H9 (cell line): ENCODE data around the gene SAMD8. TPM values are rescaled to one million over a fixed set of nuclear protein-coding genes. Genes with fewer than 3 reads are reported as not detected.

Experiments used
- DNase-seq: peaks from one replicate; pipeline ENCODE4 v3.0.0-alpha.2; 2017
- H2AFZ ChIP-seq: one replicate; pipeline ENCODE4 v1.6.1; 2013; ENCODE audit warnings: mild to moderate bottlenecking, low read length, control low read depth, moderate library complexity
- H2AK5ac ChIP-seq: 2 replicates; pipeline ENCODE4 v1.6.1; 2013; ENCODE audit warnings: low read length, control low read depth, mixed read lengths; ENCODE audit not compliant: insufficient read length
- H2BK120ac ChIP-seq: one replicate; pipeline ENCODE4 v1.6.1; 2013; ENCODE audit warnings: low read depth, mild to moderate bottlenecking, low read length, control low read depth, inconsistent platforms; ENCODE audit not compliant: poor library complexity, severe bottlenecking
- H2BK12ac ChIP-seq: 2 replicates; pipeline ENCODE4 v1.6.1; 2013; ENCODE audit warnings: low read length, control low read depth, mixed read lengths, low read depth; ENCODE audit not compliant: insufficient read length
- H2BK15ac ChIP-seq: 2 replicates; pipeline ENCODE4 v1.6.1; 2013; ENCODE audit warnings: low read depth, low read length, control low read depth
- H2BK20ac ChIP-seq: one replicate; pipeline ENCODE4 v1.6.1; 2013; ENCODE audit warnings: low read depth, mild to moderate bottlenecking, low read length, control low read depth, inconsistent platforms; ENCODE audit not compliant: poor library complexity, severe bottlenecking
- H2BK5ac ChIP-seq: 2 replicates; pipeline ENCODE4 v1.6.1; 2013; ENCODE audit warnings: low read length, control low read depth, mixed read lengths; ENCODE audit not compliant: insufficient read length
- H3K14ac ChIP-seq: 2 replicates; pipeline ENCODE4 v1.6.1; 2013; ENCODE audit warnings: low read length, control low read depth; ENCODE audit not compliant: insufficient read depth
- H3K18ac ChIP-seq: 2 replicates; pipeline ENCODE4 v1.6.1; 2013; ENCODE audit warnings: low read depth, mild to moderate bottlenecking, mixed read lengths, low read length, control low read depth; ENCODE audit not compliant: insufficient read length
- H3K23ac ChIP-seq: 2 replicates; pipeline ENCODE4 v1.6.1; 2013; ENCODE audit warnings: low read length, control low read depth, mixed read lengths, low read depth; ENCODE audit not compliant: insufficient read length
- H3K23me2 ChIP-seq: 2 replicates; pipeline ENCODE4 v1.6.1; 2013; ENCODE audit warnings: low read depth, mild to moderate bottlenecking, mixed read lengths, low read length, control low read depth; ENCODE audit not compliant: insufficient read length, poor library complexity, severe bottlenecking
- H3K27ac ChIP-seq: 2 replicates; pipeline ENCODE4 v1.5.1; 2013; ENCODE audit warnings: low read length, control low read depth, mixed read lengths, low read depth; ENCODE audit not compliant: insufficient read length
- H3K27me3 ChIP-seq: 2 replicates; pipeline ENCODE4 v1.6.1; 2013; ENCODE audit warnings: low read length, control low read depth, inconsistent platforms; ENCODE audit not compliant: insufficient read depth
- H3K4ac ChIP-seq: 2 replicates; pipeline ENCODE4 v1.6.1; 2013; ENCODE audit warnings: low read depth, mild to moderate bottlenecking, control low read depth, inconsistent platforms, low read length, moderate library complexity
- H3K4me1 ChIP-seq: 2 replicates; pipeline ENCODE4 v1.6.1; 2013; ENCODE audit warnings: low read length, control low read depth, inconsistent platforms; ENCODE audit not compliant: insufficient read depth
- H3K4me2 ChIP-seq: 2 replicates; pipeline ENCODE4 v1.6.1; 2013; ENCODE audit warnings: low read length, control low read depth, mixed read lengths; ENCODE audit not compliant: insufficient read length, insufficient read depth
- H3K56ac ChIP-seq: 2 replicates; pipeline ENCODE4 v1.6.1; 2013; ENCODE audit warnings: low read depth, mild to moderate bottlenecking, mixed read lengths, low read length, control low read depth; ENCODE audit not compliant: insufficient read length
- H3K79me1 ChIP-seq: 2 replicates; pipeline ENCODE4 v1.6.1; 2013; ENCODE audit warnings: low read depth, mild to moderate bottlenecking, moderate library complexity, low read length, control low read depth, inconsistent platforms; ENCODE audit not compliant: insufficient read depth, poor library complexity, severe bottlenecking
- H3K79me2 ChIP-seq: 2 replicates; pipeline ENCODE4 v1.6.1; 2013; ENCODE audit warnings: low read length, control low read depth, inconsistent platforms; ENCODE audit not compliant: insufficient read depth
- H3K9ac ChIP-seq: 2 replicates; pipeline ENCODE4 v1.6.1; 2013; ENCODE audit warnings: low read length, control low read depth, mixed read lengths; ENCODE audit not compliant: insufficient read length; ENCODE audit errors: extremely low read depth
- H3K9me3 ChIP-seq: one replicate; pipeline ENCODE4 v1.6.1; 2013; ENCODE audit warnings: low read depth, low read length, inconsistent platforms; ENCODE audit not compliant: control insufficient read depth
- H3T11ph ChIP-seq: one replicate; pipeline ENCODE4 v1.6.1; 2013; ENCODE audit warnings: mild to moderate bottlenecking, low read length, control low read depth, inconsistent platforms
- H4K20me1 ChIP-seq: one replicate; pipeline ENCODE4 v1.6.1; 2013; ENCODE audit not compliant: control insufficient read depth, insufficient read length, insufficient read depth
- H4K5ac ChIP-seq: 2 replicates; pipeline ENCODE4 v1.6.1; 2013; ENCODE audit warnings: low read depth, mild to moderate bottlenecking, mixed read lengths, low read length, control low read depth; ENCODE audit not compliant: insufficient read length
- H4K8ac ChIP-seq: replicated peaks from 2 replicates; pipeline ENCODE4 v1.6.1; 2013; ENCODE audit warnings: low read length, control low read depth, mixed read lengths, low read depth; ENCODE audit not compliant: insufficient read length
- H4K91ac ChIP-seq: 2 replicates; pipeline ENCODE4 v1.6.1; 2013; ENCODE audit warnings: low read depth, mild to moderate bottlenecking, moderate library complexity, mixed read lengths, low read length, control low read depth; ENCODE audit not compliant: insufficient read length
- H3K27ac Mint-ChIP-seq, 3 experiments: 2 replicates in 2 of 3; 3 replicates in 1 of 3; pipeline ENCODE4 v1.8.0; 2020 to 2021; ENCODE audit warnings: mixed read lengths in 3 of 3, mild to moderate bottlenecking in 1 of 3, moderate library complexity in 1 of 3
- H3K27me3 Mint-ChIP-seq: 2 replicates; pipeline ENCODE4 v1.8.0; 2021; ENCODE audit warnings: low read depth, mild to moderate bottlenecking, moderate library complexity, mixed read lengths
- H3K36me3 Mint-ChIP-seq, 3 experiments: 2 replicates in 2 of 3; 3 replicates in 1 of 3; pipeline ENCODE4 v1.8.0; 2020 to 2021; ENCODE audit warnings: low read depth in 3 of 3, mixed read lengths in 3 of 3; ENCODE audit not compliant: insufficient read depth in 1 of 3
- H3K4me1 Mint-ChIP-seq, 2 experiments: 2 replicates each; pipeline ENCODE4 v1.8.0; 2020; ENCODE audit warnings: mixed read lengths in 2 of 2
- H3K4me3 Mint-ChIP-seq, 2 experiments: 2 replicates in 1 of 2; 3 replicates in 1 of 2; pipeline ENCODE4 v1.8.0; 2020 to 2021; ENCODE audit warnings: mild to moderate bottlenecking in 2 of 2, mixed read lengths in 2 of 2, moderate library complexity in 1 of 2
- H3K9me3 Mint-ChIP-seq, 2 experiments: 2 replicates in 1 of 2; 3 replicates in 1 of 2; pipeline ENCODE4 v1.8.0; 2020; ENCODE audit warnings: mild to moderate bottlenecking in 2 of 2, mixed read lengths in 2 of 2, moderate library complexity in 1 of 2
- WGBS: extraction: QIAGEN DNeasy Blood & Tissue Kit; methylation state at CpG from one replicate; pipeline ENCODE4 v1.1.7; 2013; ENCODE audit warnings: missing lambda C conversion rate, low lambda C conversion rate, mixed read lengths; ENCODE audit not compliant: insufficient read length; ENCODE audit errors: extremely low coverage; 5-methylcytosine and 5-hydroxymethylcytosine counted together
- total RNA-seq: library from RNA; stranded (reverse); gene quantifications from 2 replicates; pipeline ENCODE4 v1.2.1, GENCODE V29; 2021
- TF ChIP-seq, protein P1 (sequence below): fragments of 200-600 bp; sonication (generic); conservative IDR thresholded peaks from 3 replicates; pipeline ENCODE4 v1.8.0; 2021; ENCODE audit warnings: antibody characterized with exemption, mild to moderate bottlenecking

SAMD8 gene
- total RNA-seq, 1 experiment from 2014 or later, result 18.8 TPM

GRCh38 chr10:75107756-75108683 lies 3.4 kb upstream of the SAMD8 start:
- H3K23me2 ChIP-seq, result peaks cover 7% of the 10 kb centered on the region
- peak overlapping the region in 1 of 2 experiments; percentile 21; a peak in 1 of 5 replicates for H3K4me3 Mint-ChIP-seq
- TF ChIP-seq, protein P1, sequence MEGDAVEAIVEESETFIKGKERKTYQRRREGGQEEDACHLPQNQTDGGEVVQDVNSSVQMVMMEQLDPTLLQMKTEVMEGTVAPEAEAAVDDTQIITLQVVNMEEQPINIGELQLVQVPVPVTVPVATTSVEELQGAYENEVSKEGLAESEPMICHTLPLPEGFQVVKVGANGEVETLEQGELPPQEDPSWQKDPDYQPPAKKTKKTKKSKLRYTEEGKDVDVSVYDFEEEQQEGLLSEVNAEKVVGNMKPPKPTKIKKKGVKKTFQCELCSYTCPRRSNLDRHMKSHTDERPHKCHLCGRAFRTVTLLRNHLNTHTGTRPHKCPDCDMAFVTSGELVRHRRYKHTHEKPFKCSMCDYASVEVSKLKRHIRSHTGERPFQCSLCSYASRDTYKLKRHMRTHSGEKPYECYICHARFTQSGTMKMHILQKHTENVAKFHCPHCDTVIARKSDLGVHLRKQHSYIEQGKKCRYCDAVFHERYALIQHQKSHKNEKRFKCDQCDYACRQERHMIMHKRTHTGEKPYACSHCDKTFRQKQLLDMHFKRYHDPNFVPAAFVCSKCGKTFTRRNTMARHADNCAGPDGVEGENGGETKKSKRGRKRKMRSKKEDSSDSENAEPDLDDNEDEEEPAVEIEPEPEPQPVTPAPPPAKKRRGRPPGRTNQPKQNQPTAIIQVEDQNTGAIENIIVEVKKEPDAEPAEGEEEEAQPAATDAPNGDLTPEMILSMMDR, result no peak
- no peak overlapping the region for H3K23ac ChIP-seq
- no peak overlapping the region for H2AK5ac ChIP-seq
- peaks cover 0 to 2% of the 10 kb centered on the region in 2 experiments; a peak in 1 of 5 replicates for H3K9me3 Mint-ChIP-seq
- no peaks in the 10 kb centered on the region for H4K20me1 ChIP-seq
- no peaks in the 10 kb centered on the region for H3K9me3 ChIP-seq
- H2BK120ac ChIP-seq, result no peak overlapping the region
- peaks cover 35 to 56% of the 10 kb centered on the region in 2 experiments for H3K4me1 Mint-ChIP-seq
- no peaks in the 10 kb centered on the region for H3K79me1 ChIP-seq
- no peak overlapping the region for H3T11ph ChIP-seq
- peak overlapping the region in 1 of 3 experiments; percentile 71; a peak in 3 of 7 replicates for H3K27ac Mint-ChIP-seq
- H3K27me3 ChIP-seq, result no peaks in the 10 kb centered on the region
- H2AFZ ChIP-seq, result no peak overlapping the region
- H3K9ac ChIP-seq, result no peak overlapping the region
- no peaks in the 10 kb centered on the region; a peak in 1 of 7 replicates for H3K36me3 Mint-ChIP-seq
- H3K4me1 ChIP-seq, result peaks cover 3% of the 10 kb centered on the region; the same call in 1 of the 2 replicates
- no peak overlapping the region for H2BK12ac ChIP-seq
- no peak for DNase-seq
- H3K18ac ChIP-seq, result no peak overlapping the region
- no peak overlapping the region for H2BK20ac ChIP-seq
- H4K8ac ChIP-seq, result no peak overlapping the region
- H3K4ac ChIP-seq, result no peak overlapping the region
- H3K79me2 ChIP-seq, result no peaks in the 10 kb centered on the region; the same call in 1 of the 2 replicates
- WGBS, result no CpG with 5 or more reads among the region's 25 CpGs
- H2BK5ac ChIP-seq, result no peak overlapping the region
- H3K27me3 Mint-ChIP-seq, result no peaks in the 10 kb centered on the region; the same call in 1 of the 2 replicates
- H4K5ac ChIP-seq, result no peak overlapping the region
- no peak overlapping the region for H2BK15ac ChIP-seq
- H3K4me2 ChIP-seq, result no peak overlapping the region
- no peak overlapping the region for H4K91ac ChIP-seq
- no peak overlapping the region for H3K14ac ChIP-seq
- no peak overlapping the region for H3K56ac ChIP-seq
- no peak overlapping the region for H3K27ac ChIP-seq
